Astrocyte (in vitro differentiated cells and primary cell): ENCODE data around the gene PYGM. TPM values are rescaled to one million over a fixed set of nuclear protein-coding genes. Genes with fewer than 3 reads are reported as not detected.

Experiments
- DNase-seq: peaks from one replicate; pipeline ENCODE4 v3.0.0-alpha.2; 2010; ENCODE audit warnings: low read depth
- FAIRE-seq: peaks from 2 replicates; lab custom pipeline; 2011; peaks lifted over from hg19 to GRCh38; lab: Jason Lieb, UNC
- H2AFZ ChIP-seq: 2 replicates; pipeline ENCODE4 v1.6.0; 2012; ENCODE audit warnings: low read depth, low read length, inconsistent platforms
- H3K27ac ChIP-seq: 2 replicates; pipeline ENCODE4 v1.5.1; 2011; ENCODE audit warnings: low read depth, low read length, inconsistent platforms
- H3K27me3 ChIP-seq: 2 replicates; pipeline ENCODE4 v1.6.0; 2011; ENCODE audit warnings: low read length, inconsistent platforms; ENCODE audit not compliant: insufficient read depth
- H3K36me3 ChIP-seq: 2 replicates; pipeline ENCODE4 v1.5.1; 2011; ENCODE audit warnings: low read length, inconsistent platforms; ENCODE audit not compliant: insufficient read depth
- H3K4me1 ChIP-seq: 2 replicates; pipeline ENCODE4 v1.5.1; 2011; ENCODE audit warnings: low read length, inconsistent platforms; ENCODE audit not compliant: insufficient read depth
- H3K4me2 ChIP-seq: 2 replicates; pipeline ENCODE4 v1.6.0; 2012; ENCODE audit warnings: low read length, inconsistent platforms
- H3K4me3 ChIP-seq: 2 replicates; pipeline ENCODE4 v1.5.1; 2011; ENCODE audit warnings: low read depth, mild to moderate bottlenecking, low read length, inconsistent platforms; ENCODE audit not compliant: insufficient read depth
- H3K79me2 ChIP-seq: 2 replicates; pipeline ENCODE4 v1.6.0; 2012; ENCODE audit warnings: mild to moderate bottlenecking, low read length, inconsistent platforms; ENCODE audit not compliant: insufficient read depth
- H3K9ac ChIP-seq: 2 replicates; pipeline ENCODE4 v1.6.0; 2012; ENCODE audit warnings: mild to moderate bottlenecking, low read length, inconsistent platforms
- H3K9me3 ChIP-seq: 2 replicates; pipeline ENCODE4 v1.5.1; 2012; ENCODE audit warnings: low read depth, mild to moderate bottlenecking, low read length, inconsistent platforms; ENCODE audit not compliant: insufficient read depth
- H4K20me1 ChIP-seq: 2 replicates; pipeline ENCODE4 v1.6.0; 2012; ENCODE audit warnings: low read length, inconsistent platforms; ENCODE audit not compliant: insufficient read depth
- H3K27ac Mint-ChIP-seq: one replicate; pipeline ENCODE4 v1.8.0; 2021; ENCODE audit warnings: mild to moderate bottlenecking, mixed read lengths; ENCODE audit not compliant: unreplicated experiment
- H3K27me3 Mint-ChIP-seq: one replicate; pipeline ENCODE4 v1.8.0; 2021; ENCODE audit warnings: low read depth, mixed read lengths; ENCODE audit not compliant: unreplicated experiment
- H3K36me3 Mint-ChIP-seq: one replicate; pipeline ENCODE4 v1.8.0; 2021; ENCODE audit warnings: low read depth, mixed read lengths; ENCODE audit not compliant: unreplicated experiment
- H3K4me1 Mint-ChIP-seq: one replicate; pipeline ENCODE4 v1.8.0; 2021; ENCODE audit warnings: low read depth, mixed read lengths; ENCODE audit not compliant: unreplicated experiment
- H3K4me3 Mint-ChIP-seq: one replicate; pipeline ENCODE4 v1.8.0; 2021; ENCODE audit warnings: mild to moderate bottlenecking, moderate library complexity, mixed read lengths; ENCODE audit not compliant: unreplicated experiment
- H3K9me3 Mint-ChIP-seq: one replicate; pipeline ENCODE4 v1.8.0; 2021; ENCODE audit warnings: mild to moderate bottlenecking, mixed read lengths; ENCODE audit not compliant: unreplicated experiment
- EZH2 ChIP-seq: IDR thresholded peaks from 2 replicates; pipeline ENCODE4 v1.6.1; 2012; ENCODE audit warnings: mild to moderate bottlenecking, low read length, inconsistent platforms; ENCODE audit not compliant: insufficient read depth
- total RNA-seq: library from RNA; stranded (reverse); gene quantifications from 2 replicates; pipeline ENCODE4 v1.2.1, GENCODE V29; 2021
- TF ChIP-seq, protein P1 (sequence below): IDR thresholded peaks from 2 replicates; pipeline ENCODE4 v1.5.1; 2011; ENCODE audit warnings: low read depth, mild to moderate bottlenecking, inconsistent platforms, low read length, moderate library complexity; ENCODE audit not compliant: insufficient read depth

Gene PYGM
- total RNA-seq, 1 donor from 2014 or later = 0.68 TPM

DNA sequence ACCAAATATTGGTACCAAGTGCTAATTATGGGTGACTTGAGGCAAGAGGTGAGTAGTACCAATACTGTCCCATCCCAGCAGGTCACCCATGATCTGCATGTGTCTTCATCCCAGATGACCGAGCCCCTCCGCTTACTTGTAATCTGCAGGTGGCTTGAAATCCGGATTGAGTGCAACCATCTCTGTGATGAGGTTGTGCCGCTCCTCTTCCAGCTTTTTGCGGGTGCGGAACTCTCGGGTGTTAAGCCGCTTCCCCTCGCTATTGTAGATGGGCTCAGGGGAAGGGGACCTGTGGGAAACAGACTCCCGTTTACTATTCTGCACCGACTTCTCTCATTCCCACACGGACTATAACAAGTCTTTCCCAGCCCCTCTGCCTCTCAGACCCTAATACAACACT, 10.3 kb upstream of the PYGM start:
- H3K36me3 ChIP-seq = peaks cover 79% of the 10 kb centered on the region

DNA sequence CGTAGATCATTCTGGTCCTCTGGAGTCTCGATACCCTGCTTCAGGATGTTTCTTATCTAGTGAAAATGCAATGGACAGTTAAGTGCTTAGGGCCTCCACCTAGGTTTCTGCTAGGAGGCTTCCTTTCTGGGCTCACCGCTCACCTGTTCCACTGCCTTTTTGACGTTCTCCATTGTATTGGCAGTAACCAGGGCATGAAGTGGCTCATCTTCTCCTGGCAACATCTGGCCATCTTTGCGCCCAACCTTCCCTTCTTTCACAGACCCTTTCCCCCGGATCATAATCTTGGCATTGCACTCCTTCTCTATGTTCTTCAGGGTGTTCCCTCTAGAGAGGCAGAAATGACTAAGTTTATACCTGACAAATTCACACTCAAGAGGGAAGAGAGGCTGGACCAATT, 9.5 kb upstream of the PYGM start:
- H3K9ac ChIP-seq = no peak overlapping the region
- H3K4me3 Mint-ChIP-seq = no peak overlapping the region
- H3K27ac ChIP-seq = no peak overlapping the region
- peaks cover 92% of the 10 kb centered on the region for H4K20me1 ChIP-seq
- peaks cover 6% of the 10 kb centered on the region for H3K4me1 ChIP-seq
- H3K9me3 ChIP-seq = no peaks in the 10 kb centered on the region
- no peaks in the 10 kb centered on the region for H3K9me3 Mint-ChIP-seq
- no peak overlapping the region for H3K27ac Mint-ChIP-seq
- FAIRE-seq (no peak), DNase-seq (no peak)
- TF ChIP-seq, protein P1, sequence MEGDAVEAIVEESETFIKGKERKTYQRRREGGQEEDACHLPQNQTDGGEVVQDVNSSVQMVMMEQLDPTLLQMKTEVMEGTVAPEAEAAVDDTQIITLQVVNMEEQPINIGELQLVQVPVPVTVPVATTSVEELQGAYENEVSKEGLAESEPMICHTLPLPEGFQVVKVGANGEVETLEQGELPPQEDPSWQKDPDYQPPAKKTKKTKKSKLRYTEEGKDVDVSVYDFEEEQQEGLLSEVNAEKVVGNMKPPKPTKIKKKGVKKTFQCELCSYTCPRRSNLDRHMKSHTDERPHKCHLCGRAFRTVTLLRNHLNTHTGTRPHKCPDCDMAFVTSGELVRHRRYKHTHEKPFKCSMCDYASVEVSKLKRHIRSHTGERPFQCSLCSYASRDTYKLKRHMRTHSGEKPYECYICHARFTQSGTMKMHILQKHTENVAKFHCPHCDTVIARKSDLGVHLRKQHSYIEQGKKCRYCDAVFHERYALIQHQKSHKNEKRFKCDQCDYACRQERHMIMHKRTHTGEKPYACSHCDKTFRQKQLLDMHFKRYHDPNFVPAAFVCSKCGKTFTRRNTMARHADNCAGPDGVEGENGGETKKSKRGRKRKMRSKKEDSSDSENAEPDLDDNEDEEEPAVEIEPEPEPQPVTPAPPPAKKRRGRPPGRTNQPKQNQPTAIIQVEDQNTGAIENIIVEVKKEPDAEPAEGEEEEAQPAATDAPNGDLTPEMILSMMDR = no peak
- no peak for TF ChIP-seq EZH2
- H3K36me3 Mint-ChIP-seq = peaks cover 9% of the 10 kb centered on the region
- H3K27me3 ChIP-seq = no peaks in the 10 kb centered on the region
- no peak overlapping the region for H3K4me2 ChIP-seq
- no peaks in the 10 kb centered on the region for H3K27me3 Mint-ChIP-seq
- H2AFZ ChIP-seq = no peak overlapping the region
- H3K4me3 ChIP-seq = no peak overlapping the region
- H3K4me1 Mint-ChIP-seq = peaks cover 11% of the 10 kb centered on the region
- H3K36me3 ChIP-seq = peaks cover 80% of the 10 kb centered on the region
- peaks cover 68% of the 10 kb centered on the region for H3K79me2 ChIP-seq

More for the DNA sequence above, 10.3 kb upstream of the PYGM start:
- Mint-ChIP-seq H3K4me3 (no peak overlapping the region), H3K36me3 (peaks cover 9% of the 10 kb centered on the region), H3K4me1 (peaks cover 7% of the 10 kb centered on the region), H3K27me3 (no peaks in the 10 kb centered on the region), H3K9me3 (no peaks in the 10 kb centered on the region), H3K27ac (no peak overlapping the region)
- no peak overlapping the region for H2AFZ ChIP-seq
- no peak overlapping the region for H3K4me2 ChIP-seq
- H3K4me3 ChIP-seq = no peak overlapping the region
- TF ChIP-seq, protein P1 = no peak
- TF ChIP-seq EZH2 = no peak
- H3K27me3 ChIP-seq = no peaks in the 10 kb centered on the region
- peaks cover 75% of the 10 kb centered on the region for H3K79me2 ChIP-seq
- no peaks in the 10 kb centered on the region for H3K9me3 ChIP-seq
- H4K20me1 ChIP-seq = peaks cover 92% of the 10 kb centered on the region
- no peak overlapping the region for H3K27ac ChIP-seq
- no peak for DNase-seq
- H3K9ac ChIP-seq = no peak overlapping the region
- FAIRE-seq = no peak
- no peaks in the 10 kb centered on the region for H3K4me1 ChIP-seq

DNA sequence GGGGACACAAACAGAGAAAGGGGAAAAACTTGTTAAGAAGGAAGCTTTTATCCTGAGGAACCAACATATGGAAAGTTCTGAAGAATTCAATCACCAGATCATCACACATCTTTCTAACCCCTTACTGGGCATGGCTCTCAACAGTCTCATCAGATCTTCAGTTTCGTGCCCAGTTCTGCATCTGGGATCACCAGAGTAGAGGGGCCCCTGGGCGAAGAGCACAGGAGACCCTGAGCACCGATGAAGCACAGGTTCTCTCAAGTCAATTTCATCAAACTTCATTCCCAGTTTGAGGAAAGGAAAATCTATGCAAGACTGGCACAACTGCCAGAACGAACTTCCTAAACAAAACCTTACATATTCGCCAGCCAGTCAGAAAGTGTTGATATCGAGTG, 8.5 kb upstream of the PYGM start:
- Histone ChIP-seq H3K4me1 (peaks cover 16% of the 10 kb centered on the region), H3K79me2 (peaks cover 58% of the 10 kb centered on the region), H3K9me3 (no peaks in the 10 kb centered on the region), H3K27me3 (no peaks in the 10 kb centered on the region), H3K4me2 (no peak overlapping the region), H3K27ac (no peak overlapping the region), H2AFZ (no peak overlapping the region), H4K20me1 (peaks cover 92% of the 10 kb centered on the region), H3K36me3 (peaks cover 74% of the 10 kb centered on the region), H3K9ac (no peak overlapping the region), H3K4me3 (no peak overlapping the region)
- no peaks in the 10 kb centered on the region for H3K9me3 Mint-ChIP-seq
- H3K27me3 Mint-ChIP-seq = no peaks in the 10 kb centered on the region
- no peak for TF ChIP-seq EZH2
- TF ChIP-seq, protein P1 = no peak
- no peak for FAIRE-seq
- peak overlapping the region; percentile 27 for H3K4me3 Mint-ChIP-seq
- H3K27ac Mint-ChIP-seq = no peak overlapping the region
- peaks cover 8% of the 10 kb centered on the region for H3K36me3 Mint-ChIP-seq
- H3K4me1 Mint-ChIP-seq = peaks cover 18% of the 10 kb centered on the region
- no peak for DNase-seq
